Thyroid gland (tissue), 4 donors: ENCODE data around the gene HEPHL1.
A peak's percentile ranks its signal among the peaks of the same experiment; 100 is the strongest.

Source experiments
- CTCF ChIP-seq, 6 experiments: fragments of 200-600 bp in 3 of 6; fragments of 450-650 bp in 3 of 6; sonication (generic) in 3 of 6; IDR thresholded peaks; one replicate each; pipeline ENCODE4 v1.5.1; 2016 to 2019; ENCODE audit warnings: antibody characterized with exemption in 6 of 6, mild to moderate bottlenecking in 2 of 6, inconsistent platforms in 1 of 6, moderate library complexity in 1 of 6
- POLR2A ChIP-seq, 2 donors: fragments of 450-650 bp; IDR thresholded peaks; one replicate each; pipeline ENCODE4 v1.6.1; 2017; ENCODE audit warnings: antibody characterized with exemption in 2 of 2, mild to moderate bottlenecking in 2 of 2, moderate library complexity in 1 of 2

GRCh38 chr11:94131047-94131717, 110.0 kb downstream of the HEPHL1 start:
- TF ChIP-seq CTCF (IDR thresholded peaks at IDR 0.05): peak in 1 of 6 experiments; percentile 23
- TF ChIP-seq POLR2A (IDR thresholded peaks at IDR 0.05): no peak
